GM18507 (cell line): ENCODE results near the gene BMPR1A.
"Not testable (repeated sequence)": the region's sequence is repeated elsewhere in the genome, so short reads cannot be mapped to it uniquely, and the experiment has no call there.

Source experiments
- DNase-seq: peaks from one replicate; pipeline ENCODE4 v3.0.0; 2011; ENCODE audit warnings: low read depth; ENCODE audit not compliant: insufficient read length; ENCODE audit errors: extremely low spot score
- FAIRE-seq: peaks from 2 replicates; lab custom pipeline; 2011; peaks lifted over from hg19 to GRCh38; lab: Jason Lieb, UNC

BMPR1A gene

GRCh38 chr10:86727470-86727869 lies 28.9 kb upstream of the BMPR1A start:
- no peak for FAIRE-seq
- no peak for DNase-seq

DNA sequence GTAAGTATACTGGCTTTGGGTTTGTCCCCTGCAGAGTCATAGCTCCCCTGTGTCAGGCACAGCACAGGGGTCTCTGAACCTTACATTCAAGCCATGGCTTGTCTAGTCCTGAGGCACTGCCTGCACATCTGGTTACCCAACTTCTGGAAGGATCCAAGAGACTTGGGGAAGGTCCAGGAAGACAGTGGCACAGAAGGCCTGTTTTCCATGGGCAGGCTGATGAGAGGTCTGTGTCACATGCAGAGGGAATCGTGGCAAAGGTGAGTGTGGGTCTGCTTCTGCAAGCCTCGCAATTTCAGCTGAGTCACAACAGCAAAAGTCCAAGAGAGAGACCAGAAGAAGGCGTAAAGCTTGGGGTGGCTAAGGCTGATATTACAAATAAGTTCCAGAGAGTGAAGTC lies 28.4 kb upstream of the BMPR1A start:
- DNase-seq (no peak), FAIRE-seq (no peak)

DNA sequence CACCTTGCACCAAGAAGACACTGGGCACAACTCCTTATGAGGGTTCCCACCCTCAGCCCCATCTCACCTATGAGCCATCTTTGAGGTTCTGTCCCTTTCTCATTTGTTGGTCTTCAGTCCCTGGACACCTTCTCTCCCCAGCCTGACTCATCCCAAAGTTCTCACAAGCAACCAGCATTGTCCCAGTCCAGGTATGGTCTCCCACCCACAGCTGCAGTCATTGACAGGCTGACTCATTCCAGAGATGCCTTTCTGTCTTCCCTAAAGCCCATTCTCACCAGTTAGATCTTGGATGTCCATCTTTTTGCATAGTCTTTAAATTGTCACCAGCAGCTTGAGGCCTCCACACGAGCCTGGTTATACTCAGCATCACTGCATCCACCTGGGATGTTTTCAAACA lies 26.7 kb upstream of the BMPR1A start:
- FAIRE-seq (no peak), DNase-seq (no peak)

GRCh38 chr10:86730227-86730626 lies 26.2 kb upstream of the BMPR1A start:
- DNase-seq (no peak), FAIRE-seq (no peak)

- FAIRE-seq (no peak), DNase-seq (no peak)
Measured at GRCh38 chr10:86732771-86733170, 23.6 kb upstream of the BMPR1A start.

- FAIRE-seq (no peak), DNase-seq (no peak)
Measured at GRCh38 chr10:86733260-86733671, 23.2 kb upstream of the BMPR1A start.

- FAIRE-seq (peak; percentile 35), DNase-seq (no peak)
Measured at GRCh38 chr10:86734207-86734988, 22.0 kb upstream of the BMPR1A start.

DNA sequence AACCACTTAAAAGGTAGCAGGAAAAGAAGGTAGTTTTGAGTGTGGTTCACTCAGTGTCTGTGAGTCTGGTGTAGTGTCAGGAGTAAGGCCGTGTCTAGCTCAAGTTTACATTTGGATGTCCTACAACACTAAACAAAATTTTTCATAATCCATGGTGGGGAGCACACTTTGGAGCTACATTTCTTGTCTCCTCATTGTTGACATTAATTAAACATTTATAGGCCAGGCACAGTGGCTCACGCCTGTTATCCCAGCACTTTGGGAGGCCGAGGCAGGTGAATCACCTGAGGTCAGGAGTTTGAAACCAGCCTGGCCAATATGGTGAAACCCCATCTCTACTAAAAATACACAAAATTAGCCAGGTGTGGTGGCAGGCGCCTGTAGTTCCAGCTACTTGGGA lies 21.1 kb upstream of the BMPR1A start:
- not testable (repeated sequence) for DNase-seq, FAIRE-seq

DNA sequence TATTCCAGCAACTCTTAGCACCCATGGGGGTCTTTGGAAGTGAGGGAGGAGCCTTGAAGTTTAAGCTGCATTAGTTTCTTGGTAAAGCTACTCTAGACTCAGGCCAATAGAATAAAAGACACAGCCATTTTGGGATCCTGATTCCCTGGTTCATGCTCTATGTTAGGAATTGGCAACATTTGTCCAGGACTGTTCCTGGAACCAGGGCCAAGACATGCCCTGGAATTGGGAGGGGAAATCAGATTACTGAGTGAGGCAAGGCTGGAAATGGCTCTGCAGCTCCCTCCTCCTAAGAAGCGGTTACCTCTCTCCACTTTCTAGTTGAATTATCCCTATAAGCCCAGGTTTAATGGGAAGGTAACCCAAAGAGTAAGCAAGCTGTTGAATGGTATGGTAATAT lies 14.2 kb upstream of the BMPR1A start:
- DNase-seq (no peak), FAIRE-seq (no peak)

- DNase-seq, result no peak
- no peak for FAIRE-seq
Measured at GRCh38 chr10:86744067-86744725, 12.2 kb upstream of the BMPR1A start.

DNA sequence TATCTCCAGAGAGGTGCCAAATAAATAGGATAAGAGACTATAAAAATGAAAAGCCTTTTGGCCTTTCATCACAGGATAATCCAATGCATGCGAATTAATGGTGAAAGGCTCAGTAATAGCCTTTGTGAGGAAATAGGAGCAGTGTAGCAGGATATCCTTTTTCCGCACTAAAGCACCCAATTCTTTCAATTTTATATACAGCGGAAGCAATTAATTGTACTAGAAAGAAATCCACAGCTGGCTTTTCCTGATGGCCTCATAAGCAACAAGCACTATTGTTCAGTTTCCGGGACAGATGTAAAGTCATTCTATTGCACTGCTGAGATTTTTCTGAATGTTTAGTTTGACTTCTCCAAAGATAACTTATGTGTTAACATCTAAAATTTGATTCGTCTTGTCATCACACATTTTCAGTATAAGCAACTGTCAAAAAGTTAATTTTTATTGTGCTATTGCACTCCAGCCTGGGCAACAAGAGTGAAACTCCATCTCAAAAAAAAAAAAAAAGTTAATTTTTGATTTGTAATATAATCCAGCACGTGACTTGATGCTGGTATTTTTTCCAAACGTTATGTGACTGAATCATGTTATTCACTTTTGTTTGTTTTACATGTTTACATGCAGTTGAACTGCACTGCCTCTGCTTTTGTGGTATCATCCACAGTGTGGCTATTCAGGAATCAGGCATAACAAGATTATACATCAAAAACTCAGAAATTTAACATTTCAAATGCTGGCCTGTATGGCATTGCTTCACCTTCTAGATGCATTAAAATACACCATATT lies 8.4 kb upstream of the BMPR1A start:
- no peak for FAIRE-seq
- no peak for DNase-seq

DNA sequence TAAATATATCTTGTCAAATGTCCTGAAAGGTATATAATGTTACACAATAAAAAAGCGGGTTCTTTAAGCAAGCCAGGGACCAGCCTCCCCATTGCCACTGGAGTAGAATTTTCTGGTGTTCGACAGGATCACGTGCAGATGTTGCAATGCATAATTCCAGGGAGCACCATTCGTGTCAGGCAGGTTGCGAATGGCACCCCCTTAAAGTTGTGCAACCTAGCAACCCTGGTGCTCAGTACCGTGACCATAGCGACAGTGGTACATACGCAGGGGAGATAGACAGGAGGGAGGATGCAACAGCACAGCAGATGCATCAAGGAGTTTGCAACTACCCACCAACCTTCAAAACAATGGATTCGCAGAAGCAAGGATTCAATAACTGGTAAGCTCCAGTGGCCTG lies 6.6 kb upstream of the BMPR1A start:
- FAIRE-seq (no peak), DNase-seq (no peak)

DNA sequence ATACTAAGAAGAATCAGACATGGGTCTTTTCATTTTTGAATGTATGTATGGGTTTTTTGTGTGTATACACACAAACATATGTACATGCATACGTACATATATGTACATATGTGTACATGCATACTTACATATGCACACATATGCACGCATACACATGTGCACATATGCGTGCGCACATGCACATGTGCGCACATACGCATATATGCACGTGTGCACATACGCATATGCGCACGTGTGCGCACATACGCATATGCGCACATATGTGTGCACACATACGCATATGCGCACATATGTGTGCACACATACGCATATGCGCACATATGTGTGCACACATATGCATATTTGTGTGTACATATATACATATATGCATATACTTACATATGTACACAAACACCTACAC lies 4.9 kb upstream of the BMPR1A start:
- no peak for FAIRE-seq

DNA sequence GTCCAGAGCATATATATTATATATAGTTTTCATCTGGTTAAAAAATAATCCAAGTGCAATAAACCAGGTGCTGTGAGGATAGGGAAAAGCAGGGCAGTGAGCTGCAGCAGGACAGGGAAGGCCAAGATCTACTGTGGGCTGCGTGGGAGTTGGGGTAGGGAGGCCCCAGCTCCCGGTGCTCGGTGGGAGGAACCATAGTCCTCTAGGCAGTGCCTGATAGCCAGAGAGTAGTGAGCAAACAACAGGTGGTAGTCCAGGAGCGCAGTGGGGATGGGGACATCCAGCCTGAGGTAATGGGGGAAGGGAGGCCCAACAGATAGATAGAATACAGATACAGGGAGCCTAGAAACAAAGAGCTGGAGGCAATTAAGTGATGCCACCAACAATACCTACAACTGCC lies 4.1 kb upstream of the BMPR1A start:
- no peak for DNase-seq

More for the DNA sequence above, 4.9 kb upstream of the BMPR1A start:
- no peak for DNase-seq

DNA sequence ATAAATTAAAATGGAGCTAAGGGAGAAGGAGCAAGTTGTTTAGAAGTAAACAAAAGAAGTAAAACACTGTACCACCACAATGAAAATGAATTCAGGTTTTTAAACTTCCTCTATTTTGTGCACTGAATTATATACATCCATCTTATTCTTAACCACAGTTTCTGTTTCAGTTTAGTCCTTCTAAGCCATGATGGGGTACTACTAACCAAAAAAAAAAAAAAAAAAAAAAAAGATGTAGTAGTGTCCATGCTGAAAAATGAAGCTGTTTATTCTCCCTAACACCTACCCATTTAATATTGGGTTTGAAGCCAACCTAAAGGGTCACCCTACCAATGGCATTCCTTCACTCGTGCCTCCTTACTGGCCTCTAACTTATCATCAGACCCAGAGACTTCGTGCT lies 3.4 kb upstream of the BMPR1A start:
- peak; percentile 48 for FAIRE-seq

More for the DNA sequence above, 4.1 kb upstream of the BMPR1A start:
- no peak for FAIRE-seq

GRCh38 chr10:86753638-86754434 lies 2.6 kb upstream of the BMPR1A start:
- DNase-seq (no peak), FAIRE-seq (no peak)

More for the DNA sequence above, 3.4 kb upstream of the BMPR1A start:
- DNase-seq, result no peak

DNA sequence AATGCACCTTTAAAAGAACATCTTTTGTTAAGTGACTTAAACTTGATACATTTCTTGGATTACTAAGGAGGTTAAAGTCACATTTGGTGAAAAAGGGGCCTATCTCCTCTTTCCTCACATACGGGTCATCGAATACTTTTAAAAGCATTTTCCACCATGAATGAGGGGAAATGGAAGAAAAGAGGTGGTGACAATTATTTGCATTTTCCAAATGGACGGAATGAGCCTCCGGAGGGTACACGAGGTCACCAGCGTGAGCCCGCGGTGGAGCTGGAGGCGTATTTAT lies 1.0 kb upstream of the BMPR1A start:
- DNase-seq (no peak), FAIRE-seq (no peak)

DNA sequence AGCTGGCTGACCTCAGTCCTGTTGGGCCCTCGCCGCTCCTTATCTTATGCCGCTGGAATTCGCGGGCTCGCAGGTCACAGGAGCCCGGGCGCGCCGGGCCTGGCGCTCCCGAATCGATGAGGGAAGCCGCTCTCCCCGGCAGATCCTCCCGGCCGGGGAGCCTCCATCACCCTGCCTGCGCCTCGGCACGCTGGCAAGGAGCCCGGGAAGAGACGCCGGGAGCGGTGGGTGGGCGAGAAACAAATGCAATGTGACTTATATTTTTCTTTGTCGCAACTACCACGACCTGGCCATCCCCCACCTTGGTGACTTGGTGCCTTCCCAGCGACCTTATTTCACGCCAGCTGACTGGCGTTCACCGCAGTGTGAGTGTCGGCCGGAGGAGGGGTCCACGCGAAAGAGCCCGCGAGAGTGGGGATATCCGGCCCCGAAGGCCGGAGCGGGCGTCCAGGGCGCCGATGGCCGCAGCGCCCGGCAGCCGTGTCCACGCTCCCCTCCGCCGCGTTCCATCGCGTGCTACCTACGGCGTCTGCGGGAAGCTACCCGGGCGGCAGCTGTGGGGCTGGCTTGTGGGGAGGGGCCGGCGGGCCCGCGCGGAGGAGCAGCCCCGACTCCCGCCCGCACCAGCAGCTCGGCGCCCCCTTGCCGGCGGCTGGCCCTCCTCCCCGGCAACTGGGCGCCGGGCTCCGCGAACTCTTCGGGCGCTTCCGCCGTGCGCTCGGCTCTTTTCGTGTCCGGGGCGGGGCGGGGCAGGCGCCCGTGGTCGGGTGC lies 494 bp upstream of the BMPR1A start:
- DNase-seq, result peak; percentile 76
- FAIRE-seq, result no peak
